ENCODE data around the gene NFATC1.

Gene NFATC1

GRCh38 chr18:79429381-79429780, 33.7 kb downstream of the NFATC1 start:
- TF ChIP-seq TAF1 (IDR thresholded peaks at IDR 0.05; ENCODE audit: borderline replicate concordance, insufficient read depth, low read length) (no peak), FOXP2 (optimal IDR thresholded peaks at IDR 0.05; ENCODE audit: borderline replicate concordance, extremely low read depth, extremely low read length, insufficient read depth) (no peak), REST (IDR thresholded peaks at IDR 0.05; ENCODE audit: insufficient read depth in 1 of 2, low read depth in 2 of 2, low read length in 2 of 2) (no peak)

GRCh38 chr18:79429785-79430281, 34.1 kb downstream of the NFATC1 start:
- TF ChIP-seq SIN3A (IDR thresholded peaks at IDR 0.05; ENCODE audit: borderline replicate concordance, insufficient read depth, low read length) (no peak), FOXP2 (optimal IDR thresholded peaks at IDR 0.05; ENCODE audit: borderline replicate concordance, extremely low read depth, extremely low read length, insufficient read depth) (no peak), TAF1 (IDR thresholded peaks at IDR 0.05; ENCODE audit: borderline replicate concordance, insufficient read depth, low read length) (no peak), POLR2AphosphoS5 (IDR thresholded peaks at IDR 0.05; ENCODE audit: low read depth, low read length) (no peak), REST (IDR thresholded peaks at IDR 0.05; ENCODE audit: insufficient read depth in 1 of 2, low read depth in 2 of 2, low read length in 2 of 2) (no peak)

GRCh38 chr18:79432376-79433120, 36.8 kb downstream of the NFATC1 start:
- no peak for TF ChIP-seq SIN3A (IDR thresholded peaks at IDR 0.05; ENCODE audit: borderline replicate concordance, insufficient read depth, low read length)
- TF ChIP-seq REST (IDR thresholded peaks at IDR 0.05; ENCODE audit: insufficient read depth in 1 of 2, low read depth in 2 of 2, low read length in 2 of 2): no peak
- no peak for TF ChIP-seq POLR2AphosphoS5 (IDR thresholded peaks at IDR 0.05; ENCODE audit: low read depth, low read length)
- TF ChIP-seq TAF1 (IDR thresholded peaks at IDR 0.05; ENCODE audit: borderline replicate concordance, insufficient read depth, low read length): no peak
- no peak for TF ChIP-seq FOXP2 (optimal IDR thresholded peaks at IDR 0.05; ENCODE audit: borderline replicate concordance, extremely low read depth, extremely low read length, insufficient read depth)

- TF ChIP-seq REST (IDR thresholded peaks at IDR 0.05; ENCODE audit: insufficient read depth in 1 of 2, low read depth in 2 of 2, low read length in 2 of 2) (no peak), TAF1 (IDR thresholded peaks at IDR 0.05; ENCODE audit: borderline replicate concordance, insufficient read depth, low read length) (no peak), SIN3A (IDR thresholded peaks at IDR 0.05; ENCODE audit: borderline replicate concordance, insufficient read depth, low read length) (no peak), FOXP2 (optimal IDR thresholded peaks at IDR 0.05; ENCODE audit: borderline replicate concordance, extremely low read depth, extremely low read length, insufficient read depth) (no peak), POLR2AphosphoS5 (IDR thresholded peaks at IDR 0.05; ENCODE audit: low read depth, low read length) (no peak)
These were observed 37.7 kb downstream of the NFATC1 start for GRCh38 chr18:79433431-79433830.
